ENCODE measurements around the gene HDHD3. TPM values are rescaled to one million over a fixed set of nuclear protein-coding genes. Genes with fewer than 3 reads are reported as not detected.

Gene HDHD3
- polyA plus RNA-seq, 1 donor (not counting 4 experiments of a cell fraction or from before 2014, with no cell fraction given), result 14.7 TPM

- no peak overlapping the region for H2AFZ ChIP-seq (ENCODE audit: control insufficient read depth, low read length)
- no peaks in the 10 kb centered on the region for H3K36me3 ChIP-seq (ENCODE audit: control insufficient read depth in 2 of 2, extremely low read depth in 1 of 2, insufficient read depth in 2 of 2, low read length in 2 of 2)
- no peaks in the 10 kb centered on the region for H4K20me1 ChIP-seq (ENCODE audit: control insufficient read depth, extremely low read depth, insufficient read depth, low read length)
- H3K79me2 ChIP-seq (ENCODE audit: control insufficient read depth, insufficient read depth, low read length), result no peaks in the 10 kb centered on the region
- peaks cover 7% of the 10 kb centered on the region for H3K4me1 ChIP-seq (ENCODE audit: control insufficient read depth, extremely low read depth, insufficient read depth, low read length)
- no peak for TF ChIP-seq CTCF (optimal IDR thresholded peaks at IDR 0.05 in 1 of 3, IDR thresholded peaks at IDR 0.05 in 1 of 3, conservative IDR thresholded peaks at IDR 0.05 in 1 of 3; ENCODE audit: extremely low read depth in 1 of 3, insufficient read depth in 2 of 3, low read length in 3 of 3)
- no peak for TF ChIP-seq EZH2 (IDR thresholded peaks at IDR 0.05; ENCODE audit: low read length)
- FAIRE-seq, result no peak
- H3K27me3 ChIP-seq (ENCODE audit: control insufficient read depth, extremely low read depth, insufficient read depth, low read length), result no peaks in the 10 kb centered on the region
- H3K9ac ChIP-seq (ENCODE audit: control insufficient read depth, extremely low read depth, insufficient read depth, low read length), result no peak overlapping the region
- no peaks in the 10 kb centered on the region for H3K9me1 ChIP-seq (ENCODE audit: control insufficient read depth, extremely low read depth, insufficient read depth, low read length)
- no peak for DNase-seq (ENCODE audit: low read depth, low spot score)
- no peak overlapping the region for H3K27ac ChIP-seq (ENCODE audit: control insufficient read depth, insufficient read depth, low read length)
- no peak overlapping the region for H3K4me3 ChIP-seq (ENCODE audit: control insufficient read depth in 2 of 3, extremely low read depth in 1 of 3, insufficient read depth in 2 of 3, low read depth in 1 of 3, low read length in 3 of 3)
- no peak overlapping the region for H3K4me2 ChIP-seq (ENCODE audit: control insufficient read depth, extremely low read depth, insufficient read depth, low read depth, low read length)
- no peaks in the 10 kb centered on the region for H3K9me3 ChIP-seq (ENCODE audit: control insufficient read depth, low read depth, low read length)
- dilution Hi-C loops (cut with MboI; ENCODE audit: extremely low pct_ligation_motif_present, low sequenced_read_pairs), result no loop called here
Observed at GRCh38 chr9:113356686-113357292, 20.0 kb downstream of the HDHD3 start.

- H3K79me2 ChIP-seq (ENCODE audit: control insufficient read depth, insufficient read depth, low read length), result no peaks in the 10 kb centered on the region
- no peak overlapping the region for H3K4me2 ChIP-seq (ENCODE audit: control insufficient read depth, extremely low read depth, insufficient read depth, low read depth, low read length)
- no peaks in the 10 kb centered on the region for H3K9me1 ChIP-seq (ENCODE audit: control insufficient read depth, extremely low read depth, insufficient read depth, low read length)
- TF ChIP-seq CTCF (optimal IDR thresholded peaks at IDR 0.05 in 1 of 3, IDR thresholded peaks at IDR 0.05 in 1 of 3, conservative IDR thresholded peaks at IDR 0.05 in 1 of 3; ENCODE audit: extremely low read depth in 1 of 3, insufficient read depth in 2 of 3, low read length in 3 of 3) (peak in 1 of 3 experiments; percentile 7), EZH2 (IDR thresholded peaks at IDR 0.05; ENCODE audit: low read length) (no peak)
- dilution Hi-C loops (cut with MboI; ENCODE audit: extremely low pct_ligation_motif_present, low sequenced_read_pairs), result no loop called here
- no peaks in the 10 kb centered on the region for H4K20me1 ChIP-seq (ENCODE audit: control insufficient read depth, extremely low read depth, insufficient read depth, low read length)
- no peak overlapping the region for H3K9ac ChIP-seq (ENCODE audit: control insufficient read depth, extremely low read depth, insufficient read depth, low read length)
- no peak overlapping the region for H2AFZ ChIP-seq (ENCODE audit: control insufficient read depth, low read length)
- peaks cover 7% of the 10 kb centered on the region for H3K4me1 ChIP-seq (ENCODE audit: control insufficient read depth, extremely low read depth, insufficient read depth, low read length)
- H3K27me3 ChIP-seq (ENCODE audit: control insufficient read depth, extremely low read depth, insufficient read depth, low read length), result peaks cover 14% of the 10 kb centered on the region
- FAIRE-seq (no peak), DNase-seq (ENCODE audit: low read depth, low spot score) (no peak)
- H3K9me3 ChIP-seq (ENCODE audit: control insufficient read depth, low read depth, low read length), result no peaks in the 10 kb centered on the region
- no peak overlapping the region for H3K27ac ChIP-seq (ENCODE audit: control insufficient read depth, insufficient read depth, low read length)
- no peak overlapping the region for H3K4me3 ChIP-seq (ENCODE audit: control insufficient read depth in 2 of 3, extremely low read depth in 1 of 3, insufficient read depth in 2 of 3, low read depth in 1 of 3, low read length in 3 of 3)
- no peaks in the 10 kb centered on the region for H3K36me3 ChIP-seq (ENCODE audit: control insufficient read depth in 2 of 2, extremely low read depth in 1 of 2, insufficient read depth in 2 of 2, low read length in 2 of 2)
Observed at GRCh38 chr9:113355040-113355596, 21.7 kb downstream of the HDHD3 start.
